Left lung (tissue), 10 donors: ENCODE measurements around the gene OBSL1. TPM values are rescaled to one million over a fixed set of nuclear protein-coding genes. Genes with fewer than 3 reads are reported as not detected.

ENCODE experiments used
- ATAC-seq: fragments of 200-7000 bp; cut with Tn5 transposase; one replicate; pipeline ENCODE4 v1.9.1; 2020; ENCODE audit warnings: moderate library complexity
- DNase-seq, 4 donors: peaks; one replicate each; pipeline ENCODE4 v3.0.0-alpha.2; 2013 to 2020
- H3K27ac ChIP-seq, 2 donors: fragments of 200-600 bp; sonication (generic) in 1 of 2; one replicate each; pipeline versions ENCODE4 v1.5.0 to v1.8.0; 2020 to 2021
- H3K27me3 ChIP-seq, 2 donors: fragments of 200-600 bp; sonication (generic) in 1 of 2; one replicate each; pipeline versions ENCODE4 v1.5.0 to v1.8.0; 2020 to 2021
- H3K36me3 ChIP-seq, 2 donors: fragments of 200-600 bp; sonication (generic) in 1 of 2; one replicate each; pipeline versions ENCODE4 v1.5.0 to v1.8.0; 2020 to 2021
- H3K4me1 ChIP-seq, 2 donors: fragments of 200-600 bp; one replicate each; pipeline ENCODE4 v1.8.0; 2021
- H3K4me3 ChIP-seq, 2 donors: fragments of 200-600 bp; sonication (generic) in 1 of 2; one replicate each; pipeline versions ENCODE4 v1.5.0 to v1.8.0; 2020 to 2021; ENCODE audit warnings: mild to moderate bottlenecking in 1 of 2
- H3K9me3 ChIP-seq, 2 donors: fragments of 200-600 bp; sonication (generic) in 1 of 2; one replicate each; pipeline versions ENCODE4 v1.5.0 to v1.8.0; 2020 to 2021
- intact Hi-C, 2 donors: fragments of 100-400 bp; cut with DNase I; formaldehyde crosslinking; loops; one replicate each; pipeline versions ENCODE4 v1.11.2 to v1.14.2; 2022
- polyA plus RNA-seq, 6 donors: library from polyadenylated mRNA; unstranded; fragments of 120-200 nt; gene quantifications; one replicate each; pipeline ENCODE4 v1.2.1, GENCODE V29; 2013; ENCODE audit not compliant: insufficient read length in 6 of 6
- total RNA-seq, 2 donors: library from RNA; stranded (reverse); fragmentation: NEBNext Ultra II Directional; extraction: Animal tissue kit (Norgen Biotek cat#: 25700); gene quantifications; one replicate each; pipeline ENCODE4 v1.2.1, GENCODE V29; 2021
- TF ChIP-seq, protein P1 (sequence below), 2 donors: fragments of 200-600 bp; sonication (generic) in 1 of 2; IDR thresholded peaks; one replicate each; pipeline versions ENCODE4 v1.5.0 to v1.8.0; 2021; ENCODE audit warnings: antibody characterized with exemption in 2 of 2
- donor health status: DM: no; HTN: yes; CAD: no.
- donor health status: DM: no; HTN: no; CAD: no.

OBSL1 gene
- total and polyA plus RNA-seq, 8 donors, result 43.4 to 143 (median 128) TPM

DNA sequence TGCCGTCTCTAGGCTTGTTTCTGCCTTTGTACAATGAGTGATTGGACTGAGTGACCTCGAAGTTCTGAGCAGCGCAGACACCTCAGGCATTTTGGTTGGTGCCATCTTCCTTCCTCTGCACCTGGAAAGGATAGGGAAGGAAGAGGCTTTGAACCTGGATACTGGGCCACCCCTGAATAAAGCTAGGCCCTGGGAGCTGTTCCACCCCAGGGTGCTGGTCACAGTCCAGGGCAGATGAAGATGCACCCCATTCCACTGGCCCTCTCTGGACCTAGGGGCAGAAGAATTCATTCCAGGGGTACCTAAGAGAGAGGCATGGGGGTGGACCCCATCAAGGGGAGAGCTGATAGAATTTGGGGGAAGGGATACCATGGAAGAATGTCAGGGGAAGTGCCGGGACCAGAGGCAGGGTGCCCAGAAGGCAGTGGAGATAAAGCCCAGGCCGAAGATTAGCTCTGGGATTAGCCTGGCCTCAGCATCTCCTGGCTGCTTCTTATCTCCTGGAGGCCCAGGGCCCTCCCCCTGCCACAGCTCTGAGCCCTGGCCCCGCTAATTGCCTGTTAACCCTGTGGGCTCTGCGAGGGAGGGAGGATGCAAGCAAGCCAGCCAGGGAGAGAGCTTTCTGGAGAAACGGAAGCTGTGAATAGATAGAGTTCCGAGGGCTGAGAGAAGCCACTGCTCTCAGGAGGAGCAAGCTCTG is 45.7 kb downstream of the OBSL1 start:
- intact Hi-C loops, result loop anchor here in 1 of 2 donors (5.0 kb wide), 1 partner anchor 48 kb away; no protein-coding TSS in a partner anchor
- H3K36me3 ChIP-seq, result no peaks in the 10 kb centered on the region
- H3K4me1 ChIP-seq, result peaks cover 0 to 12% of the 10 kb centered on the region in 2 donors
- H3K9me3 ChIP-seq, result no peaks in the 10 kb centered on the region
- H3K4me3 ChIP-seq, result no peak overlapping the region
- peaks cover 55 to 100% of the 10 kb centered on the region in 2 donors for H3K27me3 ChIP-seq
- no peak for DNase-seq
- H3K27ac ChIP-seq, result no peak overlapping the region
- TF ChIP-seq, protein P1, sequence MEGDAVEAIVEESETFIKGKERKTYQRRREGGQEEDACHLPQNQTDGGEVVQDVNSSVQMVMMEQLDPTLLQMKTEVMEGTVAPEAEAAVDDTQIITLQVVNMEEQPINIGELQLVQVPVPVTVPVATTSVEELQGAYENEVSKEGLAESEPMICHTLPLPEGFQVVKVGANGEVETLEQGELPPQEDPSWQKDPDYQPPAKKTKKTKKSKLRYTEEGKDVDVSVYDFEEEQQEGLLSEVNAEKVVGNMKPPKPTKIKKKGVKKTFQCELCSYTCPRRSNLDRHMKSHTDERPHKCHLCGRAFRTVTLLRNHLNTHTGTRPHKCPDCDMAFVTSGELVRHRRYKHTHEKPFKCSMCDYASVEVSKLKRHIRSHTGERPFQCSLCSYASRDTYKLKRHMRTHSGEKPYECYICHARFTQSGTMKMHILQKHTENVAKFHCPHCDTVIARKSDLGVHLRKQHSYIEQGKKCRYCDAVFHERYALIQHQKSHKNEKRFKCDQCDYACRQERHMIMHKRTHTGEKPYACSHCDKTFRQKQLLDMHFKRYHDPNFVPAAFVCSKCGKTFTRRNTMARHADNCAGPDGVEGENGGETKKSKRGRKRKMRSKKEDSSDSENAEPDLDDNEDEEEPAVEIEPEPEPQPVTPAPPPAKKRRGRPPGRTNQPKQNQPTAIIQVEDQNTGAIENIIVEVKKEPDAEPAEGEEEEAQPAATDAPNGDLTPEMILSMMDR (IDR thresholded peaks at IDR 0.05), result no peak
- no peak for ATAC-seq

DNA sequence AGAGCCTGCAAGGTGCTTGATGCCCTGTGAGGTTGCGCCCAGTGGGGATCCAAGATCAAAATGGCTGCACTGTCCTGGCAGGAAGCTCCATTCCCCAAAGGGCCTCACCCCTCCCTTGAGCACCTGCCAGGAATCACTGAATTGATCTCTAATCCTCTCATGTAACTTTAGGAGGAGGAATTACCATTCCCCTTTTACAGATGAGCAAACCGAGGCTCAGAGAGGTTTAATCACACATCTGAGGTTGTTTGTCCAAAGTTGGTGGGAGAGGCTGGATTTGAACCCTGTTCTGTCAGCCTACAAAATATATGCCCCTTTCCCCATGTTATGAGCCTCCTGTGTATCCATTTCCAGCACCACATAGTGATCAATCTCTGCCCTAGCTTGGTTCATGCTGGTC is 46.5 kb downstream of the OBSL1 start:
- H3K27me3 ChIP-seq, result peaks cover 54 to 100% of the 10 kb centered on the region in 2 donors
- no peak for ATAC-seq
- intact Hi-C loops, result loop anchor here in 1 of 2 donors (5.0 kb wide), 1 partner anchor 48 kb away; no protein-coding TSS in a partner anchor

DNA sequence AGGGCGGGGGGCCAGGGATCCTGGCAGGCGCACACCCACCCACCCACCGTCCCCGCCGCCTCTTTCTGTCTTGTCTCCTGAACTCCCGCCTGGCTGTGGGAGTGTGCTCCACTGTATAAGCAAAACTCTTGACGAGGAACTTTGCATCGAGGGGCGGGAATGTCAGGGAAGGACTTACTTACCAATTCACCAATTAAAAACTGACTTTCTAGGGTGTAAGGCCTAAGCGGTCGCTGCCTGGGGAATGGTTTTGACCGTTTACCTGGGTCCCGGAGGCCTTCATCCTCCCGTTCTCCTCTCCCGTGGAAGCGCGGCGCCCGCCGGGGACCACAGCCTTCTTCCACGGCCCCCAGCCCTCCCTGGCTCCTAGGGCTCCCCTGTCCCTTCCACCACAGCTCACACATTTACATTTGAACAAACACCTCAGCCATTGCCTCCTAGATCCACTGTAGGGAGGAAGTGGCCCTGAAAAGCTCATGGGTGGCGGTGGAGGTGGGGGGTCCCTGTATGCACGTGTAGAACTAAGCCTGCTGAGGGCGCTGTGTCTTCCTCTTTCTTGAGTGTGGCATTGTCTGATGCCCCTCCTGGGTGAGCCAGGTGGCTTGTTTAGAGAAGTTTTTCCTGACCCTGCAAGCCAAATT is 48.2 kb downstream of the OBSL1 start:
- intact Hi-C loops, result no loop called here

More for the DNA sequence above, 46.5 kb downstream of the OBSL1 start:
- Histone ChIP-seq H3K4me3 (no peak overlapping the region), H3K9me3 (no peaks in the 10 kb centered on the region), H3K4me1 (peaks cover 0 to 9% of the 10 kb centered on the region in 2 donors), H3K27ac (no peak overlapping the region), H3K36me3 (no peaks in the 10 kb centered on the region)
- no peak for DNase-seq
- TF ChIP-seq, protein P1 (IDR thresholded peaks at IDR 0.05), result no peak

DNA sequence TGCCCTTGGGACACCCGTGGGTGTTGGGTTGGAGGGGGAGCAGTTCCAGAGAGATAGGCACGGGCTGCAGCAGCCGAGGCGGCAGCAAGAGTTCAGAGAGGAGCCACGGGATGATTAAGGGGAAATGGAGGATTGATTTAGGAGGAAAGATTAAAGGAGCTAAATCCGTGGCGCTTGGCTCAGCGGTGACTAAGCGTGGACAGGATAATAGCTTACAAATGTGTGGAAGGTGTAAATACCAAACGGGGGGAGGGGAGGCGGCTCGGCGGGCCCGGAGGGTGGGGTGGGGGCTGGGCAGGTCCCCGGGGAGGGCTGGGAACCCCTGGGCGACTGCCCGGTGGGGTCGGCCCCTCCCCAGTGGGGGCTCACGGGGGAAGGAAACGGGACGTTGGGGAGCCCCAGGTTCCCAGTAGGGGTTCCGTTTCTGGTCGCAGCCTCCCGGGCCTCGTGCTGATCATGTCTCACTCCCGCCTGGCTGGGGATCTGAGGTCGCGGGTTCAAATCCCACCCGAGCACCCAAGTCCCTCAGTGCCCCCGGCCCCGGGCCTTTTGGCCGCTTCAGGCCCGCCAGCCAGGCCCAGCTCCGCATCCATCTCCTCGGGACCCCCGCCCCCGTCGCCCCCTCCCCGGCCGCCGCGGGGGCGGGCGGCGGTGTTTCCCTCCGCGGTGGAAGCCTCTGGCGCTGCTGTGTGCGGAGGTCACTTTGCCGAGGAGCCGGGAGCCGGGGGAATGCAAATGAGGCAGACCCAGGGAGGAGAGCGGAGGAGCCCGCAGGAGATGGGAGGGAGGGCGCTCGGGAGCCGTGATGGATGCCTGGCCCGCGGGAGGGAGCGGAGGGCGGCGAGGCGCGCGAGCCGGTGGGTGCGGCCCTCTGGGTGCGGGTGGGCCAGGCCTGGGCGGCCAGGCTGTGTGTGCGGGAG is 49.0 kb downstream of the OBSL1 start:
- Histone ChIP-seq H3K4me1 (peaks cover 0 to 9% of the 10 kb centered on the region in 2 donors), H3K4me3 (no peak overlapping the region), H3K27ac (no peak overlapping the region), H3K36me3 (no peaks in the 10 kb centered on the region), H3K9me3 (no peaks in the 10 kb centered on the region), H3K27me3 (peaks cover 40 to 100% of the 10 kb centered on the region in 2 donors)
- intact Hi-C loops, result no loop called here
- DNase-seq, result peak in 1 of 4 donors; percentile 77
- TF ChIP-seq, protein P1 (IDR thresholded peaks at IDR 0.05), result no peak
- ATAC-seq, result peak; percentile 24

More for the DNA sequence above, 48.2 kb downstream of the OBSL1 start:
- TF ChIP-seq, protein P1 (IDR thresholded peaks at IDR 0.05), result no peak
- DNase-seq (peak in 1 of 4 donors; percentile 48), ATAC-seq (no peak)
- no peak overlapping the region for H3K4me3 ChIP-seq
- no peaks in the 10 kb centered on the region for H3K9me3 ChIP-seq
- peaks cover 44 to 100% of the 10 kb centered on the region in 2 donors for H3K27me3 ChIP-seq
- no peaks in the 10 kb centered on the region for H3K36me3 ChIP-seq
- H3K27ac ChIP-seq, result no peak overlapping the region
- peaks cover 0 to 9% of the 10 kb centered on the region in 2 donors for H3K4me1 ChIP-seq
